Endothelial cell of umbilical vein (primary cell): ENCODE data around the gene INPP4B. TPM values are rescaled to one million over a fixed set of nuclear protein-coding genes. Genes with fewer than 3 reads are reported as not detected.

Experiments used
- BruUV-seq: library from RNA; stranded (reverse); fragments of 400-500 nt; replicated peaks from 2 replicates; lab custom pipeline; 2021; lab: Mats Ljungman, UMichigan
- CTCF ChIA-PET: fragments of 300-600, 350-600 bp; sonication (Branson Sonifier 250); formaldehyde crosslinking; loops from one replicate; lab custom pipeline; 2021; ENCODE audit warnings: antibody characterized with exemption, inconsistent platforms; lab: Charles Lee
- POLR2A ChIA-PET: fragments of 300-600, 350-600 bp; sonication (Branson Sonifier 250); formaldehyde crosslinking; loops from one replicate; lab custom pipeline; 2021; ENCODE audit warnings: antibody characterized with exemption, inconsistent platforms; lab: Charles Lee
- DNase-seq: peaks from one replicate; pipeline ENCODE4 v3.0.0-alpha.2; 2011; ENCODE audit warnings: low read depth, low spot score
- FAIRE-seq: peaks from 2 replicates; lab custom pipeline; 2011; peaks lifted over from hg19 to GRCh38; lab: Jason Lieb, UNC
- H2AFZ ChIP-seq: 2 replicates; pipeline ENCODE4 v1.6.0; 2012; ENCODE audit warnings: low read depth, low read length, control low read depth, inconsistent platforms
- H3K27ac ChIP-seq: 2 replicates; pipeline ENCODE4 v1.5.1; 2011; ENCODE audit warnings: low read depth, mild to moderate bottlenecking, control low read depth, low read length, moderate library complexity; ENCODE audit not compliant: insufficient read depth
- H3K27me3 ChIP-seq, 2 experiments: 2 replicates each; pipeline versions ENCODE4 v1.6.0 to v1.6.1; 2011; ENCODE audit warnings: low read length in 2 of 2, mixed read lengths in 1 of 2; ENCODE audit not compliant: control insufficient read depth in 2 of 2, insufficient read depth in 2 of 2
- H3K36me3 ChIP-seq, 2 experiments: 2 replicates in 1 of 2; 3 replicates in 1 of 2; pipeline ENCODE4 v1.5.1; 2011; ENCODE audit warnings: low read length in 2 of 2, mild to moderate bottlenecking in 1 of 2, moderate library complexity in 1 of 2; ENCODE audit not compliant: control insufficient read depth in 2 of 2, insufficient read depth in 2 of 2; ENCODE audit errors: extremely low read depth in 1 of 2
- H3K4me1 ChIP-seq: 3 replicates; pipeline ENCODE4 v1.5.1; 2011; ENCODE audit warnings: mild to moderate bottlenecking, low read length; ENCODE audit not compliant: control insufficient read depth, insufficient read depth; ENCODE audit errors: extremely low read depth
- H3K4me2 ChIP-seq: 2 replicates; pipeline ENCODE4 v1.6.1; 2011; ENCODE audit warnings: low read length, control low read depth, mixed read lengths; ENCODE audit not compliant: insufficient read depth
- H3K4me3 ChIP-seq, 3 experiments: fragments of 200-600 bp in 1 of 3; sonication (generic), shearing (Covaris generic) in 1 of 3; replicated peaks in 1 of 3; 2 replicates each; pipeline ENCODE4 v1.5.1; 2011 to 2016; ENCODE audit warnings: control low read depth in 3 of 3, low read length in 3 of 3, mild to moderate bottlenecking in 2 of 3, inconsistent platforms in 1 of 3, low read depth in 1 of 3, moderate library complexity in 1 of 3; ENCODE audit not compliant: insufficient read depth in 1 of 3
- H3K79me2 ChIP-seq: 2 replicates; pipeline ENCODE4 v1.6.0; 2012; ENCODE audit warnings: low read length, inconsistent platforms; ENCODE audit not compliant: control insufficient read depth, insufficient read depth
- H3K9ac ChIP-seq: replicated peaks from 2 replicates; pipeline ENCODE3; 2011; ENCODE audit warnings: low read length, control low read depth; ENCODE audit not compliant: insufficient read depth; ENCODE audit errors: extremely low read depth
- H3K9me1 ChIP-seq: replicated peaks from 3 replicates; pipeline ENCODE4 v1.6.0; 2011; ENCODE audit warnings: mild to moderate bottlenecking, low read length; ENCODE audit not compliant: control insufficient read depth, insufficient read depth; ENCODE audit errors: extremely low read depth
- H3K9me3 ChIP-seq: replicated peaks from 2 replicates; pipeline ENCODE4 v1.5.1; 2012; ENCODE audit warnings: low read length, inconsistent platforms; ENCODE audit not compliant: control insufficient read depth, insufficient read depth
- H4K20me1 ChIP-seq: replicated peaks from 2 replicates; pipeline ENCODE3; 2011; ENCODE audit warnings: mild to moderate bottlenecking, low read length; ENCODE audit not compliant: control insufficient read depth, insufficient read depth; ENCODE audit errors: extremely low read depth
- EZH2 ChIP-seq: IDR thresholded peaks from 2 replicates; pipeline ENCODE4 v1.6.1; 2012; ENCODE audit warnings: borderline replicate concordance, low read depth, mild to moderate bottlenecking, moderate library complexity, low read length, inconsistent platforms; ENCODE audit not compliant: severe bottlenecking
- FOS ChIP-seq: IDR thresholded peaks from 2 replicates; pipeline ENCODE4 v1.6.1; 2011; ENCODE audit warnings: mild to moderate bottlenecking, low read length, moderate library complexity, borderline replicate concordance; ENCODE audit not compliant: insufficient read depth
- GATA2 ChIP-seq: IDR thresholded peaks from 2 replicates; pipeline ENCODE4 v1.7.0; 2011; ENCODE audit warnings: low read depth, mild to moderate bottlenecking, moderate library complexity, mixed read lengths, low read length; ENCODE audit not compliant: insufficient read length, insufficient read depth
- JUN ChIP-seq: IDR thresholded peaks from 2 replicates; pipeline ENCODE4 v1.6.1; 2011; ENCODE audit warnings: borderline replicate concordance, low read depth; ENCODE audit not compliant: insufficient read length, insufficient read depth
- MAX ChIP-seq: IDR thresholded peaks from 2 replicates; pipeline ENCODE4 v1.6.1; 2011; ENCODE audit not compliant: insufficient read depth, insufficient read length
- MYC ChIP-seq: IDR thresholded peaks from one replicate; pipeline ENCODE4 v1.6.1; 2011; ENCODE audit warnings: mild to moderate bottlenecking, low read depth, low read length
- POLR2A ChIP-seq: IDR thresholded peaks from 2 replicates; pipeline ENCODE4 v1.6.1; 2012; ENCODE audit warnings: low read depth, mild to moderate bottlenecking, control low read depth, low read length
- POLR2AphosphoS5 ChIP-seq: IDR thresholded peaks from 2 replicates; pipeline ENCODE4 v1.6.1; 2012; ENCODE audit warnings: low read depth, mild to moderate bottlenecking, control low read depth, low read length, moderate library complexity; ENCODE audit not compliant: insufficient read depth
- dilution Hi-C: fragments of 300-500 bp; cut with MboI; formaldehyde crosslinking; loops from one replicate; pipeline ENCODE4 v1.15.0; 2019; ENCODE audit warnings: low sequenced_read_pairs; ENCODE audit not compliant: extremely low pct_ligation_motif_present
- intact Hi-C: fragments of 100-400 bp; cut with micrococcal nuclease; formaldehyde crosslinking; loops from one replicate; pipeline ENCODE4 v1.10.0; 2022
- polyA plus RNA-seq, 4 experiments: library from polyadenylated mRNA; depleted of rRNA in 3 of 4; stranded (reverse) in 3 of 4; unstranded in 1 of 4; fragments of >200 nt; gene quantifications; 2 replicates each; pipeline versions ENCODE4 v1.2.1 to v1.2.3, GENCODE V29; 2011 to 2012; ENCODE audit warnings: missing spikeins in 1 of 4
- total RNA-seq: library from RNA; stranded (reverse); gene quantifications from 2 replicates; pipeline ENCODE4 v1.2.3, GENCODE V29; 2021
- TF ChIP-seq, protein P1 (sequence below), 2 donors: IDR thresholded peaks; 1 replicate in 1 of 2; 2 replicates in 1 of 2; pipeline ENCODE4 v1.5.1; 2011; ENCODE audit warnings: low read length in 2 of 2, mild to moderate bottlenecking in 2 of 2, moderate library complexity in 2 of 2, control low read depth in 1 of 2, inconsistent platforms in 1 of 2, low read depth in 1 of 2; ENCODE audit not compliant: insufficient read depth in 1 of 2; ENCODE audit errors: extremely low read depth in 1 of 2

Gene INPP4B
- total and polyA plus RNA-seq, 2 donors (not counting 3 experiments of a cell fraction or from before 2014, with no cell fraction given), result 0.41 to 3.1 TPM

- POLR2A ChIA-PET, result no interaction called here
- H3K36me3 ChIP-seq, result no peaks in the 10 kb centered on the region
- no peaks in the 10 kb centered on the region for H3K79me2 ChIP-seq
- intact Hi-C loops (no loop called here), dilution Hi-C loops (no loop called here)
- H4K20me1 ChIP-seq, result no peaks in the 10 kb centered on the region
- no peak for DNase-seq
- no peak overlapping the region for H2AFZ ChIP-seq
- H3K4me1 ChIP-seq, result no peaks in the 10 kb centered on the region
- H3K9me3 ChIP-seq, result no peaks in the 10 kb centered on the region
- no peak for FAIRE-seq
- H3K9me1 ChIP-seq, result no peaks in the 10 kb centered on the region
- TF ChIP-seq POLR2AphosphoS5, result no peak
- no peak for TF ChIP-seq MAX
- TF ChIP-seq EZH2, result no peak
- TF ChIP-seq JUN, result no peak
- TF ChIP-seq MYC, result no peak
- TF ChIP-seq, protein P1, sequence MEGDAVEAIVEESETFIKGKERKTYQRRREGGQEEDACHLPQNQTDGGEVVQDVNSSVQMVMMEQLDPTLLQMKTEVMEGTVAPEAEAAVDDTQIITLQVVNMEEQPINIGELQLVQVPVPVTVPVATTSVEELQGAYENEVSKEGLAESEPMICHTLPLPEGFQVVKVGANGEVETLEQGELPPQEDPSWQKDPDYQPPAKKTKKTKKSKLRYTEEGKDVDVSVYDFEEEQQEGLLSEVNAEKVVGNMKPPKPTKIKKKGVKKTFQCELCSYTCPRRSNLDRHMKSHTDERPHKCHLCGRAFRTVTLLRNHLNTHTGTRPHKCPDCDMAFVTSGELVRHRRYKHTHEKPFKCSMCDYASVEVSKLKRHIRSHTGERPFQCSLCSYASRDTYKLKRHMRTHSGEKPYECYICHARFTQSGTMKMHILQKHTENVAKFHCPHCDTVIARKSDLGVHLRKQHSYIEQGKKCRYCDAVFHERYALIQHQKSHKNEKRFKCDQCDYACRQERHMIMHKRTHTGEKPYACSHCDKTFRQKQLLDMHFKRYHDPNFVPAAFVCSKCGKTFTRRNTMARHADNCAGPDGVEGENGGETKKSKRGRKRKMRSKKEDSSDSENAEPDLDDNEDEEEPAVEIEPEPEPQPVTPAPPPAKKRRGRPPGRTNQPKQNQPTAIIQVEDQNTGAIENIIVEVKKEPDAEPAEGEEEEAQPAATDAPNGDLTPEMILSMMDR (IDR thresholded peaks at IDR 0.05; ENCODE audit: extremely low read depth in 1 of 2, insufficient read depth in 1 of 2, low read depth in 1 of 2, low read length in 2 of 2), result no peak
- no peak for TF ChIP-seq GATA2
- no peak for TF ChIP-seq FOS
- TF ChIP-seq POLR2A, result no peak
- no peak overlapping the region for H3K4me2 ChIP-seq
- H3K4me3 ChIP-seq, result no peak overlapping the region
- BruUV-seq, result no TSS peak
- H3K27ac ChIP-seq, result no peak overlapping the region
- peaks cover 0 to 3% of the 10 kb centered on the region in 2 experiments for H3K27me3 ChIP-seq
- CTCF ChIA-PET, result no interaction called here
- no peak overlapping the region for H3K9ac ChIP-seq
These were observed 28.1 kb downstream of the INPP4B start for GRCh38 chr4:142818031-142818430.
